ENCODE data around the gene HOXA4.

The HOXA4 gene

DNA sequence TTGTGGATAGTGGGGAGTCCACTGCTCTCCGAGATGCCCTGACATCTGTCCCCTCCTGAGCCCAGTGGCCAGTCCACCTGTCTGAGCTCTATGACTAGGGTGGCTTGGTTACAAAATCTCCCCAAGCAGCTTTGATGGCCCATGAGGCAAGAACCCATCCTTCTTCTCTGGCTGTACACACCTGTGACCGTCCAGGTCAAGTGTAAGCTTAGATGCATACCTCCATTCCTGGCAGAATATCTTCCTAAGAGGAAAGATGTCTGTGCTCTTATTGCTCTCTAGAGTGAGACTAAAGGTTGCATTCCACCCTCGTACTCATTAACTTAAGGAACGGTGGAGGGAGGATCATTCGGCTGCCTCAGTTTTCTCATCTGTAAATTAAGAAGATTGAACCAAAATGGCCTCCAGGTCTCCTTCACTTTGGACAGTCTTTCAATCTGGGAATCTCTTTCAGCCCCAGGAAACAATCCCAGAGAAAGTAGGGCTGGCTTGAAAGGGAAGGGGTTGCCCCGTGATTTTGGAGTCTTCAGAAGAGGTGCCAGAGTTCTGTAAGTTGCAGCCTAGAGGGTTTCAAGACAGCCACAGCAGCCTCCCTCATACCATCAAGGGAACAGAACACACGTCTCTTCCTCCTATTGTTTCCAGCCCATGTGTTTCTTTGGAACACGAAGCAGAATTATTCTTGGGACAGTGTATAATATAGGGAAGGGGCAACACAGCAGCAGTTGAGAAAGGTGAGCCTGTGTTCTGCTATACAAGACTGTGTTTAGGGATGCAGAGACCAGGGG is 5.5 kb downstream of the HOXA4 start:
- no peak for ATAC-seq
- no peak for DNase-seq (ENCODE audit: low spot score in 2 of 2)
- Mint-ChIP-seq H3K36me3 (no peaks in the 10 kb centered on the region), H3K9me3 (no peaks in the 10 kb centered on the region), H3K4me3 (no peak overlapping the region), H3K27ac (no peak overlapping the region), H3K4me1 (no peaks in the 10 kb centered on the region)

DNA sequence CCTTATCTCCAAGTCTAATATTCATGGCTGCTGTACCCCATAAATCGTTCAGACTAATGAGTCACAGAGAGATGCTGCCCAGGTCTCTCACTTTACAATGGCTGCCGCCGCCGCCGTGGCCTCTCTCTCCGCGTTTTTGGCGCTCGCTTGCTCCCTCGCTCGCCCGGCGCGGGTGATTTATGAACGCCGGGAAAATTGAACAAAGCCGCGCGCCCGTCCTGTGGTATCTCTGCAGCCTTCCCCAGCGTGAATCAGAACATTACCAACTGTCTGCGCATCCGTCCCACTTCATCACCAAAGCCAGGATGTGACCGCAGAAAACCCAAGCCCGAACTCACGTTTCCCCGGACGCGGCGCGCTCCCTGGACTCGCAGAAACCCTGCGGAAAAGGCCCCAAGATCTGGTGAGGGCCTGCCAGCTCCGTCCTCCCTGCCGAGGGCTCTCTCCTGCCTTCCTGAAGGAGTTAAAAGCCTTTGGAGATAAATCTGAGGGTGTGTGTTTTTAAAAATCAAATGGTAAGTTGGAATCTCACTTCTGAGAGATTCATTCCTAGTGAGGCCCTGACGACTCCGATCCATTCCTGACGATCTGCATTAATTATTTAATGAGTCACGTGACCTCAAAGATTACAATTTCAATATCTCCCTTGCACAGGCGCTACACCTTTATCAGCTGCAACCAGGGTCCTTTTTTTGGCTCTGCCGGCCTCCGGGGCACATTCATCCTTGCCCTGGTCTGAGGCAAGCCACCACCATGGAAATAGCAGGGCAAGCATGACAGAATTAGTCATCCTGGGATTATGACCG is 6.3 kb downstream of the HOXA4 start:
- H3K9me3 Mint-ChIP-seq: no peaks in the 10 kb centered on the region
- no peaks in the 10 kb centered on the region for H3K36me3 Mint-ChIP-seq
- ATAC-seq (no peak), DNase-seq (ENCODE audit: low spot score in 2 of 2) (no peak)
- H3K27ac Mint-ChIP-seq: no peak overlapping the region
- H3K4me3 Mint-ChIP-seq: no peak overlapping the region
- H3K4me1 Mint-ChIP-seq: no peaks in the 10 kb centered on the region

GRCh38 chr7:27123477-27124053 is 7.0 kb downstream of the HOXA4 start:
- Mint-ChIP-seq H3K4me3 (no peak overlapping the region), H3K4me1 (no peaks in the 10 kb centered on the region), H3K27ac (no peak overlapping the region), H3K36me3 (no peaks in the 10 kb centered on the region), H3K9me3 (no peaks in the 10 kb centered on the region)
- ATAC-seq (no peak), DNase-seq (ENCODE audit: low spot score in 2 of 2) (no peak)

DNA sequence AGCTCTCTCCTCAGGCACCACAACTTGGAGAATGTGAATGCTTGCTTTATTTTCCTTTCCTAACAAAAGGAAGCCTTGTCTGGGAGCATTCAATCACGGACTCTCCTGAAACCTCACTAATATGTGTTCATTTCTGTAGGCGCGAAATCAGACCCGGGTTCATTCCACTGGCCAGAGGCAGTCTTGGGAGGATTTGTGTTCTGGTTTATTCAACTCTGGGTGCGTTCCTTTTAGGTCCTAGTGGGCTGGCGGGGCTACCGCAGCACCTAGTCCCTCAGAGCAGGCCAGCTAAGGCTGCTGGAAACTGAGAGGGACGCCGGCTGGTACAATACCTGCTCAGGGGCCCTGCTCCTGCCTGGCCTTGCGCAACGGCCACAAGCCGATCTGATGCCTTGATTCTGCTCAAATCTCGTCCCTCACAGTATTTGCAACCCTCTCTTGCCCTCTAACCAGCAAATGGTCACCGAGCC is 7.5 kb downstream of the HOXA4 start:
- no peaks in the 10 kb centered on the region for H3K36me3 Mint-ChIP-seq
- no peaks in the 10 kb centered on the region for H3K9me3 Mint-ChIP-seq
- DNase-seq (ENCODE audit: low spot score in 2 of 2): no peak
- no peaks in the 10 kb centered on the region for H3K4me1 Mint-ChIP-seq
- no peak overlapping the region for H3K4me3 Mint-ChIP-seq
- ATAC-seq: no peak
- H3K27ac Mint-ChIP-seq: no peak overlapping the region

DNA sequence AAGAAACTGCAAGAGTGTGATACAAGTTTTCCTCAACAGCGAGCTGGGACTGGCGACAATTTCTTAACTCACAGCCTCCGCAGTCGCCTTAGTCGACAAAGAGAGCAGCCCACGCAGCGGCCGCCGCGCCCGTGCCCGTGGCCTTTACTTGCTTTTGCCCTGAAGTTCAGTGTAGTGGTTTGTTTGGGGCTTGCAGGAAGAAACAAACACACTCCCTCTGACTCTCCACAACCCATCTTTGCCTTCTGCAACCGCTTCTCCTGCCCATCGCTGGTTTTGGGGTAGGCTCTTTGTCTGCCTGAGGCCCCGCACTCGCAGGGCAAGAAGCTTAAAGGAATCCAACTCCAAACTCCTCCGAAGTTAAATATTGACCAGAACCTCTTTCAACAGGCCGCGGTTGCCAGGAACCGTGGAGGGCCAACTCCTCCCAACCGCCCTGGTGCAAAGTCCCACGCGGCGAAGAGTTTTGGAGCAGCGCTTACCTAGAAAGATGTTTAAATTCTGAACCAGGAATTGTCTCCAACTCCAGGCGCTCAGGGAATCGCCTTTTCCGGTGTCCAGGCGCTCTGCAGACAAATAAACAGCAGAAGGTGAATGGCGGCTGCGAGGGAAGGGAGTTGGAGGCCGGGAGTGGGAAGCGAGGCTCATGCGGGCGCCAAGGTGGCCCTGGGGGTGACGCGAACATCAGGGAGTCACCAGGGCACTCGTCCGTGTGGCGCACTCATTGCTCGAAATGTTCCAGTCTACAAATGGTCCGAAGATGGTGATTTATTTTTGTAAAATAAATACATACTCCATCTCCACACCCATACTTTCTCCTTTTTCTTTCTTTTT is 8.3 kb downstream of the HOXA4 start:
- no peak for ATAC-seq
- H3K36me3 Mint-ChIP-seq: no peaks in the 10 kb centered on the region
- no peak for DNase-seq (ENCODE audit: low spot score in 2 of 2)

GRCh38 chr7:27121684-27122076 is 8.9 kb downstream of the HOXA4 start:
- DNase-seq (ENCODE audit: low spot score in 2 of 2) (no peak), ATAC-seq (no peak)
- H3K27ac Mint-ChIP-seq: no peak overlapping the region

More for the DNA sequence above, 8.3 kb downstream of the HOXA4 start:
- H3K9me3 Mint-ChIP-seq: no peaks in the 10 kb centered on the region
- no peak overlapping the region for H3K4me3 Mint-ChIP-seq
- H3K27ac Mint-ChIP-seq: no peak overlapping the region
- H3K4me1 Mint-ChIP-seq: no peaks in the 10 kb centered on the region

GRCh38 chr7:27119412-27119911 is 11.1 kb downstream of the HOXA4 start:
- Mint-ChIP-seq H3K4me1 (no peaks in the 10 kb centered on the region), H3K9me3 (no peaks in the 10 kb centered on the region), H3K27ac (no peak overlapping the region), H3K4me3 (no peak overlapping the region), H3K36me3 (no peaks in the 10 kb centered on the region)
- ATAC-seq (no peak), DNase-seq (ENCODE audit: low spot score in 2 of 2) (no peak)

More at GRCh38 chr7:27121684-27122076, 8.9 kb downstream of the HOXA4 start:
- H3K4me3 Mint-ChIP-seq: no peak overlapping the region
- no peaks in the 10 kb centered on the region for H3K9me3 Mint-ChIP-seq
- no peaks in the 10 kb centered on the region for H3K4me1 Mint-ChIP-seq
- H3K36me3 Mint-ChIP-seq: no peaks in the 10 kb centered on the region

GRCh38 chr7:27118580-27118979 is 12.0 kb downstream of the HOXA4 start:
- no peaks in the 10 kb centered on the region for H3K36me3 Mint-ChIP-seq

GRCh38 chr7:27117887-27118491 is 12.6 kb downstream of the HOXA4 start:
- no peak overlapping the region for H3K27ac Mint-ChIP-seq
- no peak for DNase-seq (ENCODE audit: low spot score in 2 of 2)
- no peaks in the 10 kb centered on the region for H3K4me1 Mint-ChIP-seq
- H3K4me3 Mint-ChIP-seq: no peak overlapping the region
- no peaks in the 10 kb centered on the region for H3K36me3 Mint-ChIP-seq
- ATAC-seq: no peak
- H3K9me3 Mint-ChIP-seq: no peaks in the 10 kb centered on the region

More at GRCh38 chr7:27118580-27118979, 12.0 kb downstream of the HOXA4 start:
- Mint-ChIP-seq H3K4me1 (no peaks in the 10 kb centered on the region), H3K27ac (no peak overlapping the region), H3K4me3 (no peak overlapping the region), H3K9me3 (no peaks in the 10 kb centered on the region)
- no peak for DNase-seq (ENCODE audit: low spot score in 2 of 2)
- ATAC-seq: no peak

GRCh38 chr7:27116962-27117886 is 13.3 kb downstream of the HOXA4 start:
- DNase-seq (ENCODE audit: low spot score in 2 of 2): no peak
- no peak for ATAC-seq
- H3K9me3 Mint-ChIP-seq: no peaks in the 10 kb centered on the region
- no peaks in the 10 kb centered on the region for H3K4me1 Mint-ChIP-seq
- H3K36me3 Mint-ChIP-seq: no peaks in the 10 kb centered on the region
- H3K4me3 Mint-ChIP-seq: no peak overlapping the region
- H3K27ac Mint-ChIP-seq: no peak overlapping the region

DNA sequence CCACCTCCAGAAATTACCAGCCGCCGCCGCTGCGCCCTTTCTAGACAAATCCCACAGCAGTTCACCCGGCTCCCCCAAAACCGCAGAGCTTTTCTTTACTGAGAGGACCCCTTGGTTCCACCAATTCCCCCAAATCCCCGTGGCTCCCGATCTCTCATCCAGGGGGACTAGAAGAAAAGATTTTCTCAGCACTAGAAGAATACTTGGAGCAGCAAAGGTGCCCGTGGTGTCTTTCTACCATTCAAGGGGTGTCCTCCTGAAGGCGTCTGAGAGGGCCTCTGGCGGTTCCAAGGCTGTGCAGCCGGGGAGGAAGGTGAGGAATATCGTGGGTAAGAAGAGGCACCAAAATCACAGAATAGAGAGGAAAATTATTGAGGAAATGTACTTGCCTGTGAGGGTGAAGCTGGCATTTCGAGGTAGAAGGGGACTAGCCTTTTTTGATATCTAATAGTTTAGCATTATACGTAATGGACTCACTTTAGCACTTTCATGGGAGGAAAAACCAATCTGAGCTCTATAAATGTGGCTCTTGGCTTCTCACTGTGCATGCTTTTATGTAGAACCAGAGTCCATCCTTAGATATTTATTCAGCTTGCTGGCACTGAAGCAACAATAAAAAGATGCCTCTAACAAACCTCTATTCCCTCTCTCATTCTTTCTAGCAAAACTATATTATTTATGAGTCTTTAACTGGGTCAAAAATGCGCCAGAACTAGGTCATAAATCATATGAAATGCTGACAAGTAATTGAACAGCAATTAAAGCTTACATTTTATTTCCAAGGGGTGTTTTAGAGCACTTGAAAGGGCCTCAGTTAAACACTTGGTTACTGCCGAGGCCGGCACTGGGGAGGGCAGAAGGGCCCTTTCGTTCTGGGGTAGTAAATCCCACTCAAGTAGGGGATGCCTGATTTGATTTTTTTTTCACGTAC is 14.3 kb downstream of the HOXA4 start:
- no peak for ATAC-seq
- no peaks in the 10 kb centered on the region for H3K36me3 Mint-ChIP-seq
- no peak overlapping the region for H3K27ac Mint-ChIP-seq
- no peaks in the 10 kb centered on the region for H3K9me3 Mint-ChIP-seq
- H3K4me3 Mint-ChIP-seq: no peak overlapping the region
- H3K4me1 Mint-ChIP-seq: no peaks in the 10 kb centered on the region
- no peak for DNase-seq (ENCODE audit: low spot score in 2 of 2)

DNA sequence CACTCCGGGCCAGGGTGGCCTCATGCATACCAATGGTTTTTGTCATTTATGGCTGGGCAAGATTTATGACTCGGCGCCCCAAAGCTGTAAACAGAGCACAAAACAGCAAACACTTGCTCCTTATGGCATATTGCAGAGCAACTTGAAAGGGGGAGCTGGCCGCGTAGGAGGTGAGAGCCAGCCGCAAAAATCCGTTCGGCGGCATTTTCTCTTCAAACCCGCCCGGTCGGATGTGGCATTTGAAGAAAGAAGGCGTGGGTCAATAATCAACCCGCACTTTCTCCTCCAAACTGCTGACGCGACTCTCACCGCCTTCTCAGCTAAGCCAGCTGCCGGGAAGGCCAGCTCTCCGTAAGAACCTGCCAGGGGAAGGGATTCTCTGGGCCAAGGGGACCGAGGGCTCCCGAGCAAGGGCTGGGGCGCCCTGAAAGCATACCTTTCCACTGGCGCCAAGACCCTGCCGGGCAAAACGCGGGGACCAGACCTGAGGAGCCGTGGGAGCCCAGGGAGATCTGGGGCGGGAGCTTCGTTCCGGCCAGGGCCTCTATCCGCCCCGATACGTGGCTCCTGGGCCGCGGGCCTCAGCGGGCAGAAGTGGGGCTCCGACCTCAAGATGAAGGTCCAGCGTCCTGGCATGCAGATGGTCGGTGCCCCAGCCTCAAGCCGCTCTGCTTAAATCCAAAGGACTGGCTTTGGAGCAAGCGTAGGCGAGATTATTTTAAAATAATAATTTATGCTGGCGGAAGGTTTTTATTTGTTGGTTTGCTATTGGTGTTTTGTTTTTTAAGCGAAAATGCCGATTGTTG is 15.1 kb downstream of the HOXA4 start:
- no peak overlapping the region for H3K4me3 Mint-ChIP-seq
- H3K9me3 Mint-ChIP-seq: no peaks in the 10 kb centered on the region
- ATAC-seq (no peak), DNase-seq (ENCODE audit: low spot score in 2 of 2) (no peak)
- H3K4me1 Mint-ChIP-seq: no peaks in the 10 kb centered on the region
- H3K36me3 Mint-ChIP-seq: no peaks in the 10 kb centered on the region
- H3K27ac Mint-ChIP-seq: no peak overlapping the region

Measured in stimulated activated effector memory CD8-positive, alpha-beta T cell treated with anti-CD3 and anti-CD28 coated beads, Interleukin-12 subunit alpha, Interleukin-12 subunit beta, amount 100 ng/mL, for 72 hours (primary cell).